Pancreas (tissue), 10 donors: Measurements from ENCODE around the gene VDAC1. TPM values are rescaled to one million over a fixed set of nuclear protein-coding genes. Genes with fewer than 3 reads are reported as not detected.
A peak's percentile ranks its signal among the peaks of the same experiment; 100 is the strongest.

ENCODE experiments used
- ATAC-seq, 4 donors: fragments of 200-7000 bp; cut with Tn5 transposase; one replicate each; pipeline versions ENCODE4 v1.8.0 to v1.9.1; 2020; ENCODE audit warnings: mild to moderate bottlenecking in 4 of 4, moderate library complexity in 4 of 4
- DNase-seq, 6 donors: peaks; one replicate each; pipeline ENCODE4 v3.0.0-alpha.2; 2020
- FAIRE-seq: peaks from 2 replicates; lab custom pipeline; 2012; peaks lifted over from hg19 to GRCh38; lab: Jason Lieb, UNC
- H3K27ac ChIP-seq, 4 donors: fragments of 200-600 bp; sonication (generic); 1 replicate in 3 of 4; 2 replicates in 1 of 4; pipeline versions ENCODE4 v1.5.0 to v1.8.0; 2020
- H3K27me3 ChIP-seq, 4 donors: fragments of 200-600 bp; one replicate each; pipeline ENCODE4 v1.8.0; 2021
- H3K36me3 ChIP-seq, 3 donors: fragments of 200-600 bp; sonication (generic) in 1 of 3; one replicate each; pipeline versions ENCODE4 v1.5.0 to v1.8.0; 2020 to 2021
- H3K4me1 ChIP-seq, 3 donors: fragments of 200-600 bp; one replicate each; pipeline ENCODE4 v1.8.0; 2021
- H3K4me3 ChIP-seq, 4 donors: fragments of 200-600 bp; sonication (generic) in 2 of 4; one replicate each; pipeline versions ENCODE4 v1.5.0 to v1.8.0; 2020 to 2021
- H3K9me3 ChIP-seq, 4 donors: fragments of 200-600 bp; one replicate each; pipeline ENCODE4 v1.8.0; 2021
- CTCF ChIP-seq, 4 donors: fragments of 200-600 bp; sonication (generic) in 3 of 4; IDR thresholded peaks; one replicate each; pipeline versions ENCODE4 v1.5.0 to v1.8.0; 2021; ENCODE audit warnings: antibody characterized with exemption in 4 of 4
- WGBS, 2 donors: extraction: QIAGEN DNeasy Blood & Tissue Kit; methylation state at CpG; one replicate each; pipeline ENCODE4 v1.1.7; 2013; 5-methylcytosine and 5-hydroxymethylcytosine counted together
- intact Hi-C, 3 donors: fragments of 100-400 bp; cut with DNase I; formaldehyde crosslinking; loops; one replicate each; pipeline versions ENCODE4 v1.11.1 to v1.14.2; 2022
- polyA plus RNA-seq, 2 donors: library from polyadenylated mRNA; stranded (reverse); fragments of 200-250 nt; gene quantifications; one replicate each; pipeline ENCODE4 v1.2.3, GENCODE V29; 2013
- total RNA-seq, 6 donors: library from RNA; stranded (reverse); fragmentation: NEBNext Ultra II Directional in 4 of 6; extraction: Animal tissue kit (Norgen Biotek cat#: 25700) in 4 of 6; gene quantifications; one replicate each; pipeline versions ENCODE4 v1.2.1 to v1.2.4, GENCODE V29; 2021 to 2023
- donor health status: healthy with polysubstance abuse.
- donor health status: DM: no; HTN: no; CAD: no; lungs with moderate emphysema.
- donor health status: DM: no; HTN: no; CAD: no.
- donor health status: control.
- donor health status: control.
- donor health status: Bipolar disorder and iron deficiency.
- donor health status: DM: yes; HTN: yes; CAD: no.
- donor health status: DM: no; HTN: no; CAD: no.
- donor health status: DM: no; HTN: no; CAD: no.
- donor health status: DM: yes; HTN: yes; CAD: no.

Gene VDAC1
- total and polyA plus RNA-seq, 8 donors, result 41.8 to 87.8 (median 63.4) TPM

- H3K36me3 ChIP-seq, result no peaks in the 10 kb centered on the region
- FAIRE-seq (no peak), DNase-seq (peak in 1 of 6 donors; percentile 8), ATAC-seq (no peak)
- TF ChIP-seq CTCF (IDR thresholded peaks at IDR 0.05), result no peak
- no peaks in the 10 kb centered on the region for H3K27me3 ChIP-seq
- H3K9me3 ChIP-seq, result no peaks in the 10 kb centered on the region
- H3K27ac ChIP-seq, result no peak overlapping the region
- 58% methylated on average over 7 of the region's 7 CpGs for WGBS, 2 donors
- intact Hi-C loops, result loop anchor here in 1 of 3 donors (10.0 kb wide), 1 partner anchor 519 kb away; no protein-coding TSS in a partner anchor
- peaks cover 0 to 4% (median 0%) of the 10 kb centered on the region in 3 donors for H3K4me1 ChIP-seq
- H3K4me3 ChIP-seq, result no peak overlapping the region
Measured at GRCh38 chr5:133943475-133943817, 61.3 kb downstream of the VDAC1 start.

- ATAC-seq, result peak in 3 of 4 donors; percentile 20 to 48 (median 46)
- Histone ChIP-seq H3K9me3 (no peaks in the 10 kb centered on the region), H3K36me3 (no peaks in the 10 kb centered on the region), H3K27ac (peak overlapping the region in 1 of 4 donors; percentile 17), H3K4me1 (peaks cover 0 to 4% (median 0%) of the 10 kb centered on the region in 3 donors), H3K4me3 (no peak overlapping the region), H3K27me3 (no peaks in the 10 kb centered on the region)
- peak in 1 of 6 donors; percentile 21 for DNase-seq
- 62 to 69% methylated on average over 11 of the region's 11 CpGs for WGBS, 2 donors
- TF ChIP-seq CTCF (IDR thresholded peaks at IDR 0.05), result no peak
- intact Hi-C loops, result loop anchor here in 1 of 3 donors (10.0 kb wide), 1 partner anchor 518 kb away; no protein-coding TSS in a partner anchor
- FAIRE-seq, result no peak
Measured at GRCh38 chr5:133942614-133943474, 61.9 kb downstream of the VDAC1 start.

GRCh38 chr5:133941456-133942196, 63.1 kb downstream of the VDAC1 start:
- Histone ChIP-seq H3K4me1 (peaks cover 0 to 3% (median 0%) of the 10 kb centered on the region in 3 donors), H3K27me3 (no peaks in the 10 kb centered on the region), H3K9me3 (no peaks in the 10 kb centered on the region), H3K27ac (no peak overlapping the region), H3K4me3 (no peak overlapping the region), H3K36me3 (no peaks in the 10 kb centered on the region)
- intact Hi-C loops, result loop anchor here in 1 of 3 donors (10.0 kb wide), 1 partner anchor 517 kb away; no protein-coding TSS in a partner anchor
- DNase-seq, result peak in 1 of 6 donors; percentile 2
- no peak for ATAC-seq
- WGBS, 2 donors, result 83 to 88% methylated on average over 8 of the region's 8 CpGs
- FAIRE-seq, result no peak
- no peak for TF ChIP-seq CTCF (IDR thresholded peaks at IDR 0.05)

- WGBS, 2 donors, result 83 to 84% methylated on average over 3 of the region's 3 CpGs
- no peaks in the 10 kb centered on the region for H3K9me3 ChIP-seq
- no peak for FAIRE-seq
- no peaks in the 10 kb centered on the region for H3K36me3 ChIP-seq
- peaks cover 0 to 3% (median 0%) of the 10 kb centered on the region in 3 donors for H3K4me1 ChIP-seq
- H3K27me3 ChIP-seq, result no peaks in the 10 kb centered on the region
- DNase-seq, result no peak
- H3K4me3 ChIP-seq, result no peak overlapping the region
- ATAC-seq, result no peak
- no peak overlapping the region for H3K27ac ChIP-seq
- intact Hi-C loops, result loop anchor here in 1 of 3 donors (10.0 kb wide), 1 partner anchor 515 kb away; no protein-coding TSS in a partner anchor
- TF ChIP-seq CTCF (IDR thresholded peaks at IDR 0.05), result no peak
Measured at GRCh38 chr5:133939668-133940067, 65.1 kb downstream of the VDAC1 start.
